Measurements from ENCODE around the gene PTAR1.

The PTAR1 gene

GRCh38 chr9:69744688-69745380 lies 15.0 kb downstream of the PTAR1 start:
- no peaks in the 10 kb centered on the region for H3K27me3 ChIP-seq (ENCODE audit: insufficient read depth, low read length, poor library complexity, severe bottlenecking)
- peaks cover 36% of the 10 kb centered on the region; the same call in 1 of the 2 replicates for H3K36me3 ChIP-seq (ENCODE audit: insufficient read depth, low read length)
- no peaks in the 10 kb centered on the region for H3F3A ChIP-seq (ENCODE audit: low read depth)
- peak overlapping the region; percentile 31 for H3K4me2 ChIP-seq (ENCODE audit: low read depth, low read length, poor library complexity, severe bottlenecking)
- H4K20me1 ChIP-seq (ENCODE audit: insufficient read depth, low read length, poor library complexity, severe bottlenecking): peaks cover 8% of the 10 kb centered on the region
- H2AFZ ChIP-seq (ENCODE audit: low read length): no peak overlapping the region
- no peaks in the 10 kb centered on the region for H3K9me2 ChIP-seq (replicated peaks; ENCODE audit: low read depth, low read length)
- peaks cover 37% of the 10 kb centered on the region for H3K4me1 ChIP-seq (ENCODE audit: insufficient read depth, low read length, poor library complexity, severe bottlenecking)
- H3K4me3 ChIP-seq (ENCODE audit: low read length, poor library complexity, severe bottlenecking): no peak overlapping the region
- peaks cover 61% of the 10 kb centered on the region for H3K79me2 ChIP-seq (ENCODE audit: insufficient read depth, low read length)
- H3K9ac ChIP-seq (ENCODE audit: low read depth, low read length, poor library complexity, severe bottlenecking): no peak overlapping the region
- H3K9me3 ChIP-seq (ENCODE audit: insufficient read depth, low read depth, low read length): no peaks in the 10 kb centered on the region
- TF ChIP-seq CTCF (conservative IDR thresholded peaks at IDR 0.05; ENCODE audit: low read length) (no peak), EZH2phosphoT487 (IDR thresholded peaks at IDR 0.05; ENCODE audit: borderline replicate concordance) (no peak)

GRCh38 chr9:69743930-69744329 lies 15.9 kb downstream of the PTAR1 start:
- H4K20me1 ChIP-seq (ENCODE audit: insufficient read depth, low read length, poor library complexity, severe bottlenecking): peaks cover 8% of the 10 kb centered on the region
- no peaks in the 10 kb centered on the region for H3F3A ChIP-seq (ENCODE audit: low read depth)
- TF ChIP-seq EZH2phosphoT487 (IDR thresholded peaks at IDR 0.05; ENCODE audit: borderline replicate concordance) (no peak), CTCF (conservative IDR thresholded peaks at IDR 0.05; ENCODE audit: low read length) (no peak)
- no peaks in the 10 kb centered on the region for H3K9me2 ChIP-seq (replicated peaks; ENCODE audit: low read depth, low read length)
- no peak overlapping the region for H3K9ac ChIP-seq (ENCODE audit: low read depth, low read length, poor library complexity, severe bottlenecking)
- H2AFZ ChIP-seq (ENCODE audit: low read length): no peak overlapping the region
- no peak overlapping the region for H3K4me3 ChIP-seq (ENCODE audit: low read length, poor library complexity, severe bottlenecking)
- peaks cover 53% of the 10 kb centered on the region for H3K79me2 ChIP-seq (ENCODE audit: insufficient read depth, low read length)
- no peak overlapping the region for H3K4me2 ChIP-seq (ENCODE audit: low read depth, low read length, poor library complexity, severe bottlenecking)
- H3K27me3 ChIP-seq (ENCODE audit: insufficient read depth, low read length, poor library complexity, severe bottlenecking): no peaks in the 10 kb centered on the region
- H3K4me1 ChIP-seq (ENCODE audit: insufficient read depth, low read length, poor library complexity, severe bottlenecking): peaks cover 37% of the 10 kb centered on the region
- peaks cover 40% of the 10 kb centered on the region; the same call in 1 of the 2 replicates for H3K36me3 ChIP-seq (ENCODE audit: insufficient read depth, low read length)
- H3K9me3 ChIP-seq (ENCODE audit: insufficient read depth, low read depth, low read length): no peaks in the 10 kb centered on the region

- no peak overlapping the region for H3K9ac ChIP-seq (ENCODE audit: low read depth, low read length, poor library complexity, severe bottlenecking)
- H3K9me2 ChIP-seq (replicated peaks; ENCODE audit: low read depth, low read length): no peaks in the 10 kb centered on the region
- TF ChIP-seq EZH2phosphoT487 (IDR thresholded peaks at IDR 0.05; ENCODE audit: borderline replicate concordance) (no peak), CTCF (conservative IDR thresholded peaks at IDR 0.05; ENCODE audit: low read length) (no peak)
- no peak overlapping the region for H3K4me2 ChIP-seq (ENCODE audit: low read depth, low read length, poor library complexity, severe bottlenecking)
- H3K4me1 ChIP-seq (ENCODE audit: insufficient read depth, low read length, poor library complexity, severe bottlenecking): peaks cover 22% of the 10 kb centered on the region
- H3K79me2 ChIP-seq (ENCODE audit: insufficient read depth, low read length): peaks cover 42% of the 10 kb centered on the region
- H3F3A ChIP-seq (ENCODE audit: low read depth): no peaks in the 10 kb centered on the region
- peaks cover 49% of the 10 kb centered on the region; the same call in 1 of the 2 replicates for H3K36me3 ChIP-seq (ENCODE audit: insufficient read depth, low read length)
- no peak overlapping the region for H2AFZ ChIP-seq (ENCODE audit: low read length)
- H3K9me3 ChIP-seq (ENCODE audit: insufficient read depth, low read depth, low read length): no peaks in the 10 kb centered on the region
- peaks cover 5% of the 10 kb centered on the region for H4K20me1 ChIP-seq (ENCODE audit: insufficient read depth, low read length, poor library complexity, severe bottlenecking)
- H3K4me3 ChIP-seq (ENCODE audit: low read length, poor library complexity, severe bottlenecking): no peak overlapping the region
- no peaks in the 10 kb centered on the region for H3K27me3 ChIP-seq (ENCODE audit: insufficient read depth, low read length, poor library complexity, severe bottlenecking)
These were observed 18.8 kb downstream of the PTAR1 start for GRCh38 chr9:69740872-69741505.

All from Loucy (cell line).